HG02798 (cell line): Measurements from ENCODE around the gene PRSS21.

Experiments
- ATAC-seq: cut with Tn5 transposase; IDR thresholded peaks from one replicate; pipeline ENCODE4 v1.9.1; 2021; ENCODE audit warnings: mild to moderate bottlenecking; ENCODE audit not compliant: unreplicated experiment, poor library complexity

The PRSS21 gene

GRCh38 chr16:2822158-2822495 lies 5.1 kb downstream of the PRSS21 start:
- no peak for ATAC-seq

GRCh38 chr16:2822496-2822895 lies 5.5 kb downstream of the PRSS21 start:
- ATAC-seq: no peak

- ATAC-seq: no peak
Measured at GRCh38 chr16:2824626-2825025, 7.6 kb downstream of the PRSS21 start.

- no peak for ATAC-seq
Measured at GRCh38 chr16:2825049-2825742, 8.2 kb downstream of the PRSS21 start.

GRCh38 chr16:2825906-2826305 lies 8.9 kb downstream of the PRSS21 start:
- no peak for ATAC-seq

GRCh38 chr16:2826591-2827373 lies 9.7 kb downstream of the PRSS21 start:
- ATAC-seq: no peak

- ATAC-seq: no peak
Measured at GRCh38 chr16:2827374-2827791, 10.3 kb downstream of the PRSS21 start.

GRCh38 chr16:2827831-2828520 lies 10.9 kb downstream of the PRSS21 start:
- ATAC-seq: no peak

- no peak for ATAC-seq
Measured at GRCh38 chr16:2828521-2828840, 11.4 kb downstream of the PRSS21 start.

- ATAC-seq: no peak
Measured at GRCh38 chr16:2828876-2829430, 11.9 kb downstream of the PRSS21 start.

GRCh38 chr16:2829501-2830354 lies 12.7 kb downstream of the PRSS21 start, which contains the start of gene ZG16B:
Gene ZG16B, plus strand, starts transcription at chr16:2830303. Its CDS starts 139 bp downstream, at chr16:2830442.
- no peak for ATAC-seq

- no peak for ATAC-seq
Measured at GRCh38 chr16:2830355-2830695, 13.3 kb downstream of the PRSS21 start.

- ATAC-seq: no peak
Measured at GRCh38 chr16:2831203-2831602, 14.2 kb downstream of the PRSS21 start.

- no peak for ATAC-seq
Measured at GRCh38 chr16:2833776-2834175, 16.7 kb downstream of the PRSS21 start.

- no peak for ATAC-seq
Measured at GRCh38 chr16:2834968-2835367, 17.9 kb downstream of the PRSS21 start.

- no peak for ATAC-seq
Measured at GRCh38 chr16:2835638-2836493, 18.8 kb downstream of the PRSS21 start.

GRCh38 chr16:2836646-2837508 lies 19.8 kb downstream of the PRSS21 start:
- ATAC-seq: no peak

GRCh38 chr16:2838928-2839327 lies 21.9 kb downstream of the PRSS21 start:
- no peak for ATAC-seq
